Neural progenitor cell (in vitro differentiated cells): Measurements from ENCODE around the gene KCTD13. TPM values are rescaled to one million over a fixed set of nuclear protein-coding genes. Genes with fewer than 3 reads are reported as not detected.
A peak's percentile ranks its signal among the peaks of the same experiment; 100 is the strongest.
"Not testable (repeated sequence)": the region's sequence is repeated elsewhere in the genome, so short reads cannot be mapped to it uniquely, and the experiment has no call there.

Source experiments
- DNase-seq: peaks from one replicate; pipeline ENCODE4 v3.0.0-alpha.2; 2016; ENCODE audit warnings: low spot score
- H2AFZ ChIP-seq: fragments of 200-600 bp; sonication (generic); replicated peaks from 2 replicates; pipeline ENCODE4 v1.6.1; 2016; ENCODE audit warnings: antibody characterized with exemption
- H3F3A ChIP-seq: fragments of 200-600 bp; sonication (generic); 2 replicates; pipeline ENCODE4 v1.6.1; 2016; ENCODE audit warnings: antibody characterized with exemption, low read depth
- H3K27ac ChIP-seq: fragments of 200-600 bp; sonication (generic); 2 replicates; pipeline ENCODE4 v1.5.1; 2016; ENCODE audit warnings: mild to moderate bottlenecking
- H3K27me3 ChIP-seq: fragments of 200-600 bp; sonication (generic); 2 replicates; pipeline ENCODE4 v1.6.1; 2016; ENCODE audit warnings: mild to moderate bottlenecking, moderate library complexity
- H3K36me3 ChIP-seq: fragments of 200-600 bp; sonication (generic); 2 replicates; pipeline ENCODE4 v1.5.1; 2016
- H3K4me1 ChIP-seq: fragments of 200-600 bp; sonication (generic); 2 replicates; pipeline ENCODE4 v1.6.1; 2016; ENCODE audit warnings: mixed run types
- H3K4me2 ChIP-seq: fragments of 200-600 bp; sonication (generic); 2 replicates; pipeline ENCODE4 v1.6.1; 2016
- H3K4me3 ChIP-seq: fragments of 200-600 bp; sonication (generic); 2 replicates; pipeline ENCODE4 v1.5.1; 2016
- H3K79me2 ChIP-seq: fragments of 200-600 bp; sonication (generic); 2 replicates; pipeline ENCODE4 v1.6.1; 2016; ENCODE audit warnings: low read depth
- H3K9ac ChIP-seq: fragments of 200-600 bp; sonication (generic); 2 replicates; pipeline ENCODE4 v1.6.1; 2016
- H3K9me3 ChIP-seq: fragments of 200-600 bp; sonication (generic); 2 replicates; pipeline ENCODE4 v1.5.1; 2016; ENCODE audit warnings: low read depth
- H4K20me1 ChIP-seq: fragments of 200-600 bp; sonication (generic); 2 replicates; pipeline ENCODE4 v1.6.1; 2016; ENCODE audit warnings: low read depth
- H3K27ac Mint-ChIP-seq: 3 replicates; pipeline ENCODE4 v1.8.0; 2021; ENCODE audit warnings: mixed read lengths
- H3K27me3 Mint-ChIP-seq: 2 replicates; pipeline ENCODE4 v1.8.0; 2022; ENCODE audit warnings: low read depth, mild to moderate bottlenecking, inconsistent platforms, moderate library complexity, mixed read lengths; ENCODE audit not compliant: insufficient read depth
- H3K36me3 Mint-ChIP-seq: 3 replicates; pipeline ENCODE4 v1.8.0; 2021; ENCODE audit warnings: mixed read lengths
- H3K4me1 Mint-ChIP-seq: 3 replicates; pipeline ENCODE4 v1.8.0; 2021; ENCODE audit warnings: mixed read lengths
- H3K4me3 Mint-ChIP-seq: 3 replicates; pipeline ENCODE4 v1.8.0; 2021; ENCODE audit warnings: mild to moderate bottlenecking, moderate library complexity, mixed read lengths
- H3K9me3 Mint-ChIP-seq: 3 replicates; pipeline ENCODE4 v1.8.0; 2020; ENCODE audit warnings: mixed read lengths
- CTCF ChIP-seq: fragments of 200-600 bp; sonication (generic); IDR thresholded peaks from 2 replicates; pipeline ENCODE4 v1.5.1; 2017; ENCODE audit warnings: antibody characterized with exemption, mild to moderate bottlenecking
- EZH2 ChIP-seq: fragments of 200-600 bp; sonication (generic); IDR thresholded peaks from 2 replicates; pipeline ENCODE4 v1.6.1; 2017; ENCODE audit warnings: antibody characterized with exemption, mild to moderate bottlenecking, moderate library complexity
- EZH2phosphoT487 ChIP-seq: fragments of 200-600 bp; sonication (generic); IDR thresholded peaks from 2 replicates; pipeline ENCODE4 v1.6.1; 2017; ENCODE audit warnings: antibody characterized with exemption
- total RNA-seq: library from RNA; depleted of rRNA; stranded (reverse); fragments of >200 nt; gene quantifications from 2 replicates; pipeline ENCODE4 v1.2.3, GENCODE V29; 2015; ENCODE audit warnings: low replicate concordance

KCTD13 gene
- total RNA-seq, 1 donor from 2014 or later = 3.9 TPM

- H3K27ac ChIP-seq = no peak overlapping the region
- Mint-ChIP-seq H3K27me3 (peaks cover 2% of the 10 kb centered on the region), H3K36me3 (peaks cover 7% of the 10 kb centered on the region), H3K4me3 (peak overlapping the region; percentile 91), H3K27ac (no peak overlapping the region), H3K4me1 (peaks cover 21% of the 10 kb centered on the region), H3K9me3 (no peaks in the 10 kb centered on the region)
- TF ChIP-seq CTCF = no peak
- no peak for TF ChIP-seq EZH2phosphoT487
- no peak for TF ChIP-seq EZH2
- H3K27me3 ChIP-seq = no peaks in the 10 kb centered on the region
- H3K36me3 ChIP-seq = no peaks in the 10 kb centered on the region
- peaks cover 7% of the 10 kb centered on the region for H3K4me1 ChIP-seq
- peak overlapping the region; percentile 66 for H3K4me3 ChIP-seq
- H2AFZ ChIP-seq = peak overlapping the region; percentile 90
- peak overlapping the region; percentile 9 for H3K9ac ChIP-seq
- H4K20me1 ChIP-seq = no peaks in the 10 kb centered on the region
- no peaks in the 10 kb centered on the region for H3K79me2 ChIP-seq
- H3F3A ChIP-seq = peaks cover 16% of the 10 kb centered on the region
- no peaks in the 10 kb centered on the region for H3K9me3 ChIP-seq
- H3K4me2 ChIP-seq = peak overlapping the region; percentile 96
- DNase-seq = no peak
These were observed 36.4 kb upstream of the KCTD13 start for GRCh38 chr16:29962344-29962994.

GRCh38 chr16:29961479-29962343 lies 35.7 kb upstream of the KCTD13 start, which contains the start of gene TMEM219:
TSS of gene TMEM219 (plus strand) at chr16:29962079. CDS start at chr16:29963144, 1,065 bp downstream.
- no peak within 1 kb of the TSS for H3K27ac ChIP-seq
- peaks cover 21% of the 10 kb centered on the region for H3K4me1 Mint-ChIP-seq

GRCh38 chr16:29961127-29961478 lies 35.1 kb upstream of the KCTD13 start:
- Histone ChIP-seq H3K4me2 (peak overlapping the region; percentile 96), H3K9me3 (no peaks in the 10 kb centered on the region), H2AFZ (peak overlapping the region; percentile 90), H3F3A (peaks cover 16% of the 10 kb centered on the region), H4K20me1 (no peaks in the 10 kb centered on the region), H3K4me1 (peaks cover 7% of the 10 kb centered on the region), H3K79me2 (no peaks in the 10 kb centered on the region), H3K9ac (no peak overlapping the region), H3K4me3 (peak overlapping the region; percentile 66), H3K27ac (no peak overlapping the region), H3K27me3 (no peaks in the 10 kb centered on the region), H3K36me3 (no peaks in the 10 kb centered on the region)
- H3K4me3 Mint-ChIP-seq = peak overlapping the region; percentile 85
- no peaks in the 10 kb centered on the region for H3K9me3 Mint-ChIP-seq
- H3K36me3 Mint-ChIP-seq = peaks cover 6% of the 10 kb centered on the region
- peak overlapping the region; percentile 38 for H3K27ac Mint-ChIP-seq
- peaks cover 20% of the 10 kb centered on the region for H3K4me1 Mint-ChIP-seq
- no peak for DNase-seq
- no peak for TF ChIP-seq CTCF
- no peak for TF ChIP-seq EZH2phosphoT487
- no peak for TF ChIP-seq EZH2
- peaks cover 2% of the 10 kb centered on the region for H3K27me3 Mint-ChIP-seq

More at GRCh38 chr16:29961479-29962343, 35.7 kb upstream of the KCTD13 start, which contains the start of gene TMEM219:
- H3K4me3 ChIP-seq = peak within 1 kb of the TSS; percentile 66
- H3K9me3 ChIP-seq = no peaks in the 10 kb centered on the region
- Mint-ChIP-seq H3K36me3 (peaks cover 7% of the 10 kb centered on the region), H3K27ac (peak within 1 kb of the TSS; percentile 38), H3K27me3 (peaks cover 2% of the 10 kb centered on the region), H3K4me3 (peak within 1 kb of the TSS; percentile 91), H3K9me3 (no peaks in the 10 kb centered on the region)
- peak within 1 kb of the TSS; percentile 9 for H3K9ac ChIP-seq
- H3K4me2 ChIP-seq = peak within 1 kb of the TSS; percentile 96
- peaks cover 16% of the 10 kb centered on the region for H3F3A ChIP-seq
- no peaks in the 10 kb centered on the region for H4K20me1 ChIP-seq
- DNase-seq = peak; percentile 94
- H2AFZ ChIP-seq = peak within 1 kb of the TSS; percentile 90
- H3K36me3 ChIP-seq = no peaks in the 10 kb centered on the region
- TF ChIP-seq CTCF = peak; percentile 50
- peak; percentile 27 for TF ChIP-seq EZH2
- TF ChIP-seq EZH2phosphoT487 = no peak
- H3K4me1 ChIP-seq = peaks cover 7% of the 10 kb centered on the region
- H3K79me2 ChIP-seq = no peaks in the 10 kb centered on the region
- H3K27me3 ChIP-seq = no peaks in the 10 kb centered on the region

- peaks cover 16% of the 10 kb centered on the region for H3F3A ChIP-seq
- H3K27me3 ChIP-seq, H3K27ac ChIP-seq, H2AFZ ChIP-seq, H3K9ac ChIP-seq, H3K4me3 ChIP-seq, H3K9me3 Mint-ChIP-seq, H3K4me2 ChIP-seq, H3K27me3 Mint-ChIP-seq, H3K9me3 ChIP-seq, H4K20me1 ChIP-seq, DNase-seq, H3K27ac Mint-ChIP-seq, H3K79me2 ChIP-seq, H3K36me3 Mint-ChIP-seq, H3K36me3 ChIP-seq, H3K4me1 ChIP-seq: not testable (repeated sequence)
- Mint-ChIP-seq H3K4me3 (peak overlapping the region; percentile 60), H3K4me1 (peaks cover 18% of the 10 kb centered on the region)
These were observed 33.8 kb upstream of the KCTD13 start for GRCh38 chr16:29959821-29960220.
